Measurements from ENCODE around the gene COPS4.

GRCh38 chr4:83013420-83013867 lies 21.5 kb upstream of the COPS4 start:
- TF ChIP-seq, protein P1, sequence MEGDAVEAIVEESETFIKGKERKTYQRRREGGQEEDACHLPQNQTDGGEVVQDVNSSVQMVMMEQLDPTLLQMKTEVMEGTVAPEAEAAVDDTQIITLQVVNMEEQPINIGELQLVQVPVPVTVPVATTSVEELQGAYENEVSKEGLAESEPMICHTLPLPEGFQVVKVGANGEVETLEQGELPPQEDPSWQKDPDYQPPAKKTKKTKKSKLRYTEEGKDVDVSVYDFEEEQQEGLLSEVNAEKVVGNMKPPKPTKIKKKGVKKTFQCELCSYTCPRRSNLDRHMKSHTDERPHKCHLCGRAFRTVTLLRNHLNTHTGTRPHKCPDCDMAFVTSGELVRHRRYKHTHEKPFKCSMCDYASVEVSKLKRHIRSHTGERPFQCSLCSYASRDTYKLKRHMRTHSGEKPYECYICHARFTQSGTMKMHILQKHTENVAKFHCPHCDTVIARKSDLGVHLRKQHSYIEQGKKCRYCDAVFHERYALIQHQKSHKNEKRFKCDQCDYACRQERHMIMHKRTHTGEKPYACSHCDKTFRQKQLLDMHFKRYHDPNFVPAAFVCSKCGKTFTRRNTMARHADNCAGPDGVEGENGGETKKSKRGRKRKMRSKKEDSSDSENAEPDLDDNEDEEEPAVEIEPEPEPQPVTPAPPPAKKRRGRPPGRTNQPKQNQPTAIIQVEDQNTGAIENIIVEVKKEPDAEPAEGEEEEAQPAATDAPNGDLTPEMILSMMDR (conservative IDR thresholded peaks at IDR 0.05; ENCODE audit: low read depth, low read length): no peak
- no peak for TF ChIP-seq EZH2 (IDR thresholded peaks at IDR 0.05; ENCODE audit: low read length, unreplicated experiment)
